Bronchial epithelial cell (primary cell): ENCODE measurements around the gene PHF11. TPM values are rescaled to one million over a fixed set of nuclear protein-coding genes. Genes with fewer than 3 reads are reported as not detected.
A peak's percentile ranks its signal among the peaks of the same experiment; 100 is the strongest.

ENCODE experiments used
- DNase-seq: peaks from one replicate; pipeline ENCODE4 v3.0.0-alpha.2; 2010; ENCODE audit warnings: low read depth
- FAIRE-seq: peaks from 2 replicates; lab custom pipeline; 2011; peaks lifted over from hg19 to GRCh38; lab: Jason Lieb, UNC
- H3K27me3 ChIP-seq: 2 replicates; pipeline ENCODE4 v1.5.1; 2011; ENCODE audit warnings: low read length; ENCODE audit not compliant: control insufficient read depth, insufficient read depth
- H3K36me3 ChIP-seq: 2 replicates; pipeline ENCODE4 v1.5.1; 2011; ENCODE audit warnings: low read length; ENCODE audit not compliant: control insufficient read depth, insufficient read depth
- H3K4me3 ChIP-seq: 2 replicates; pipeline ENCODE4 v1.5.1; 2011; ENCODE audit warnings: mild to moderate bottlenecking, low read depth, low read length, control low read depth
- total RNA-seq: library from RNA; depleted of rRNA; stranded (reverse); fragments of >200 nt; gene quantifications from 2 replicates; pipeline ENCODE4 v1.2.1, GENCODE V29; 2014
- TF ChIP-seq, protein P1 (sequence below): IDR thresholded peaks from 2 replicates; pipeline ENCODE4 v1.5.1; 2011; ENCODE audit warnings: mild to moderate bottlenecking, moderate library complexity, low read length, control low read depth, inconsistent platforms; ENCODE audit not compliant: insufficient read depth, severe bottlenecking

The PHF11 gene
- total RNA-seq = 7.9 and 9.5 TPM in 2 replicates

DNA sequence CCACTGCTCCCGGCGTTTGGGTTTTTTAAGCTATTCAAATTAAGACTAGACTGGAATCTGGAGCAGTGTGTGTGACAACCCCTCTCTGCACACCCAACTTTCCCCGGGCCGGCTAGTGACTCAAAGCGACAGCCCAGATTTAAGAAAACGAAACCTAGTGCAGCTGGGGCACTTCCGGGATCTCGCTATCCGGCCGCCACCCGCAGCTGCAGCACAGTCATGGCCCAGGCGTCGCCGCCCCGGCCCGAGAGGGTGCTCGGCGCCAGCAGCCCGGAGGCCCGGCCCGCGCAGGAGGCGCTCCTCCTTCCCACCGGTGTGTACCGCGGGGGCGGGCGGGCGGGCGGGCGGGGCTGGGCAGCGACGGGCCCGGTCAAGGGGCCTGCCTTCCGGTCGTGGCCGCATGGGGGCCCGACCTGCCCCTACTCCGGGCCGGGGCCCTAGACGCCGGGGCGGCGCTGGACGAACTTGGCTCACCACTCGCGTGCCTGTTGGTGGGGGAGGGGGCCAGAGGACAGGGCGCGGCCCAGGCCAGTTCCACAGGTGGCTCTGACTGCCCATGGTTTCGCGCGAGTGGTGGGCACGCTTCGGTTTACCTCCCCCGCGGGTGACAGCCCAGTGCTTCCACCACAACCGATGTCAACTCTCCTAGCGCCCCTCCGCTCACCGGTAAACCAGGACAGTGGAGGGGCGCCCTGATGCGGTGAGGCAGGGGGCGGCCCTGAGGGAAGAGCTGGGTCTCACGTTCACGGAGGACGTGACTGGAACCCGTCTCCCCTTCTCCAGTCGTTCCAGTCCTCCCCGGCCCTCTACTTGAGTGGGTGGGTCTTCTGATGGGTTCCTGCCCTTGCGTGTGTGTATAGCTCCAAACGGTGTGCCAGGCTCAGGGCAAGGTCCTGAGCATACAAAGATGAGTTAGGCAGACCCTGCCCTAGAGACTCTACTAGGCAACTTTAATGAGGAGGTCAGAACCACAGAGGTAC is at the start of gene PHF11:
TSS of gene PHF11 (plus strand) at position 171 of the 980 bp plus-strand sequence. CDS start at position 220, 49 bp downstream.
- DNase-seq = peak; percentile 62
- H3K36me3 ChIP-seq = no peaks in the 10 kb centered on the region
- FAIRE-seq = no peak
- no peaks in the 10 kb centered on the region for H3K27me3 ChIP-seq
- peak within 1 kb of the TSS; percentile 56 for H3K4me3 ChIP-seq
- TF ChIP-seq, protein P1, sequence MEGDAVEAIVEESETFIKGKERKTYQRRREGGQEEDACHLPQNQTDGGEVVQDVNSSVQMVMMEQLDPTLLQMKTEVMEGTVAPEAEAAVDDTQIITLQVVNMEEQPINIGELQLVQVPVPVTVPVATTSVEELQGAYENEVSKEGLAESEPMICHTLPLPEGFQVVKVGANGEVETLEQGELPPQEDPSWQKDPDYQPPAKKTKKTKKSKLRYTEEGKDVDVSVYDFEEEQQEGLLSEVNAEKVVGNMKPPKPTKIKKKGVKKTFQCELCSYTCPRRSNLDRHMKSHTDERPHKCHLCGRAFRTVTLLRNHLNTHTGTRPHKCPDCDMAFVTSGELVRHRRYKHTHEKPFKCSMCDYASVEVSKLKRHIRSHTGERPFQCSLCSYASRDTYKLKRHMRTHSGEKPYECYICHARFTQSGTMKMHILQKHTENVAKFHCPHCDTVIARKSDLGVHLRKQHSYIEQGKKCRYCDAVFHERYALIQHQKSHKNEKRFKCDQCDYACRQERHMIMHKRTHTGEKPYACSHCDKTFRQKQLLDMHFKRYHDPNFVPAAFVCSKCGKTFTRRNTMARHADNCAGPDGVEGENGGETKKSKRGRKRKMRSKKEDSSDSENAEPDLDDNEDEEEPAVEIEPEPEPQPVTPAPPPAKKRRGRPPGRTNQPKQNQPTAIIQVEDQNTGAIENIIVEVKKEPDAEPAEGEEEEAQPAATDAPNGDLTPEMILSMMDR = no peak

DNA sequence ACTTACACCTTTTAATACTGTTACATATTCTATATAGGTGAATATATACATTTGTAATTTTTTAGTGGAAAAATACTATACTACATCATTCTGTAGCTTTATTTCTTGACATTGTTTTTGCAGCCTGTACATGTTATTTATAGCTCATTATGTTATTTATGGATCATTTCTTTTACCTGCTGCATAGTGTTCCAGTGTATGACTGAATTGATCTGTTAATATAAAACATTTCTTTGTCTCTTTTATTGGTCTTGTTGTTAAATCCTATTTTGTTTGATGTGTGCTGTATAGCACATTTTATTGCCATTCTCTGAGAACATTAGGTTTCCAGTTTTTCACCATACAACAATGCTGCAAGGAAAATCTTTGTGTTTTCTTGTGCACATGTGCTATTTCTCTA is 49.3 kb upstream of the PHF11 start:
- H3K27me3 ChIP-seq = no peaks in the 10 kb centered on the region
- TF ChIP-seq, protein P1 = no peak
- DNase-seq (no peak), FAIRE-seq (no peak)
- H3K4me3 ChIP-seq = no peak overlapping the region
- H3K36me3 ChIP-seq = no peaks in the 10 kb centered on the region

DNA sequence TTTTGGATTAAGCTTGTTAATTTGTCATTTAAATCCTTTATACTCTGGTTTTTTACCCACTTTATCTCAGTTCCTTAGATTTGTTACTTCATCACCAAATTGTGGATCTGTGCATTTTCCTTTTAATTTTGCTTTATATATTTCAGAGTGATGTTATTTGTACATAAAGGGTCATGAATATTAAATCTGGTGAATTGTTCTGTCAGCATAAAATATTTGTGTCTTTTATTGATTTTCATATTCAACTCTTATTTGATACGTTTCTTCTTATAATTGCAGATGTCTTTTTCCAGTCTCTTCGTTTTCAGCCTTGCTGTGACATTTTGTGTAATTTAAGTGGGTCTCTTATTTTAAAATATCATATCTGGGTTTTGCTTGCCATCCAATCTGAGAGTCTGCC is 47.0 kb upstream of the PHF11 start:
- FAIRE-seq (no peak), DNase-seq (no peak)
- Histone ChIP-seq H3K4me3 (no peak overlapping the region), H3K36me3 (no peaks in the 10 kb centered on the region), H3K27me3 (no peaks in the 10 kb centered on the region)
- TF ChIP-seq, protein P1 = no peak

DNA sequence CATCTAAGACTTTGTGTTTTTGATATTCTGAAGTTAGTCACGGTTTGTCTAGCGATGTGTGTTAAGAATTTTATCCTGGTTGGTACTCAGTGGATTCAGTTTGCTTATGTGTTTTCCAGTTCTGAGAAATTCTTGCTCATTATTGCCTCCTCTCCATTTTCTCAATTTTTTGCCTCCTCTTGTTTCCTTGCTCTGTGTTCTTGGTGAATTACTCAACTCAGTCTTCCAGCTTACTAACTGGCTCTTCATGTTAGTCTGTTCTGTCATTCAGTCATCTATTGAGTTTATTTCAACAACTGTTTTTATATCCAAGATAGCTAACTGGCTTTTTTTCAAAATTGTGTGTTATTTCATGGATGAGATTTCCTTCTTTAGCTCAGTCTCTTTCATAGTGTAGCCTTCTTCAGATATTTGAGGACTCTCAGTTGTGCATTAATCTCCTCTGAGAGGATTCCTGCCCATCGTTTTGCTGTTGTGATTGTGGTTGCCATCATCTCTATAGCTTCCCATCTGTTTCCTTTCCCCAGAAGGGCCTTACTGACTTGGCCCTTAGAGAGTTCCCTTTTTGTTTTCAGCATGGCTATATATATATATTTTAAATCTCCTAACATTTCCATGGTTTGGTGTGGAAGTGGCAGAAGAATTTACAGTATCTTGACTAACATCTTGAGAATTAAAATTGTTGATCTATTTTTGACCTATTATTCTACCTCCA is 45.5 kb upstream of the PHF11 start:
- H3K4me3 ChIP-seq = no peak overlapping the region
- DNase-seq (no peak), FAIRE-seq (no peak)
- TF ChIP-seq, protein P1 = no peak
- no peaks in the 10 kb centered on the region for H3K27me3 ChIP-seq
- no peaks in the 10 kb centered on the region for H3K36me3 ChIP-seq

DNA sequence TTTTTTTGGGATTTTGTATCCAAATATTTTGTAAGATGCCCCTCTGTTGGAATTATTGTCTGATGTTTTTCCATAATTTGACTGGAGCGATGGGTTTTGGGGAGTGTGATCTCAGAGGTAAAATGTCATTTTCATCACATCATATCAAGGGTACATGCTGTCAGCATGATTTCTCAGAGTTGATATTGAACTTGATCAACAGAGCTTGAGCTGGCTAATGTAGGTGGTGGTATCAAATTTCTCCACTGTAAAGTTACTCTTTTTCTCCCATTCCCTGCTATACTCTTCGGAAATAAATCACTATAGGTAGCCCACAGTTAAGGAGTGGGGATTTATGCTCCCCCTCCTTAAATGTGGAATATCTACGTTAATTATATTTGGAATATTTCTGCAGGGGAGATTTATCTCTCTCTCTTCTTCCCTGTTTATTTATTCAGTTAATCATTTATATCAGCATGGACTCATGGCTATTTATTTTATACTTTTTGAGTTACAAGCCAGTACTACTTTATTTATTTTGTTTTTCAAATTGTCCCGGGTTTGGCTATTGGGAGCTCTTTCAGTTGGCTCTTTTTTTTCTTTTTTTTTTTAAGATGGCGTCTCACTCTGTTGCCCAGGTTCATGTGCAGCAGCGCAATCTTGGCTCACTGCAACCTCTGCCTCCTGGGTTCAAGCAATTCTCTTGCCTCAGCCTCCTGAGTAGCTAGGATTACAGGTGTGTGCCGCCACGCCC is 42.9 kb upstream of the PHF11 start:
- no peaks in the 10 kb centered on the region for H3K36me3 ChIP-seq
- no peaks in the 10 kb centered on the region for H3K27me3 ChIP-seq
- TF ChIP-seq, protein P1 = no peak
- DNase-seq (no peak), FAIRE-seq (no peak)
- H3K4me3 ChIP-seq = no peak overlapping the region
